Colonic mucosa (tissue), 4 donors: ENCODE measurements around the gene C14orf180. TPM values are rescaled to one million over a fixed set of nuclear protein-coding genes. Genes with fewer than 3 reads are reported as not detected.

Experiments
- DNase-seq: peaks from one replicate; pipeline ENCODE4 v3.0.0-alpha.2; 2020
- H3K27ac ChIP-seq: fragments of 200-600 bp; one replicate; pipeline ENCODE4 v1.8.0; 2021
- H3K27me3 ChIP-seq: fragments of 200-600 bp; one replicate; pipeline ENCODE4 v1.8.0; 2021
- H3K36me3 ChIP-seq: fragments of 200-600 bp; one replicate; pipeline ENCODE4 v1.8.0; 2021
- H3K4me1 ChIP-seq: fragments of 200-600 bp; one replicate; pipeline ENCODE4 v1.8.0; 2021; ENCODE audit warnings: mild to moderate bottlenecking
- H3K4me3 ChIP-seq: fragments of 200-600 bp; one replicate; pipeline ENCODE4 v1.8.0; 2021
- H3K9ac ChIP-seq, 2 donors: one replicate each; pipeline ENCODE4 v1.7.0; 2013; ENCODE audit warnings: control low read depth in 2 of 2, low read depth in 2 of 2, low read length in 2 of 2
- H3K9me3 ChIP-seq: fragments of 200-600 bp; one replicate; pipeline ENCODE4 v1.8.0; 2021
- CTCF ChIP-seq: fragments of 200-600 bp; IDR thresholded peaks from one replicate; pipeline ENCODE4 v1.8.0; 2022; ENCODE audit warnings: antibody characterized with exemption, mild to moderate bottlenecking
- intact Hi-C: fragments of 100-400 bp; cut with DNase I; formaldehyde crosslinking; loops from one replicate; pipeline ENCODE4 v1.14.1; 2022
- total RNA-seq, 2 donors: library from RNA; stranded (reverse); fragmentation: NEBNext Ultra II Directional in 1 of 2; extraction: Animal tissue kit (Norgen Biotek cat#: 25700) in 1 of 2; gene quantifications; one replicate each; pipeline ENCODE4 v1.2.1, GENCODE V29; 2021
- donor health status: healthy.
- donor health status: DM: no; HTN: no; CAD: no.
- donor health status: DM: no; HTN: no; CAD: no.

C14orf180 gene
- total RNA-seq, 2 donors from 2014 or later = 0.13 TPM; not detected in 1

- intact Hi-C loops = no loop called here
- H3K36me3 ChIP-seq = no peaks in the 10 kb centered on the region
- H3K27me3 ChIP-seq = no peaks in the 10 kb centered on the region
- H3K9me3 ChIP-seq = no peaks in the 10 kb centered on the region
- H3K4me1 ChIP-seq = no peaks in the 10 kb centered on the region
- H3K27ac ChIP-seq = no peak overlapping the region
- no peak for DNase-seq
- no peak overlapping the region for H3K9ac ChIP-seq
- H3K4me3 ChIP-seq = no peak overlapping the region
- TF ChIP-seq CTCF = no peak
These were observed 12.1 kb downstream of the C14orf180 start for GRCh38 chr14:104591506-104592291.

DNA sequence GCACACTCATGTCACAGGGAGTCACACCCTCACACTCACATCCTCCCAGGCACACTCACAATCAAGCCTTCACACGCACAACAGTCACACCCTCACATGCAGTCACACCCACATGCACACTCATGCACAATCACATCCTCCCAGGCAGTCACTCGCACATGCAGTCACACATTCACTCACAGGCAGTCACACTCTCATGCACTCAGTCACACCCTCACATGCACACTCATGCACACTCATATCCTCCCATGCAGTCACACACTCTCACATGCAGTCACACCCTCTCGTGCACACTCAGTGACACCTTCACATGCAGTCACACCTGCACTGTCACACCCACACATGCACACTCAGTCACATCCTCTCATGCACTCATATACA, 12.7 kb downstream of the C14orf180 start:
- no peak for TF ChIP-seq CTCF
- intact Hi-C loops = no loop called here
- H3K27ac ChIP-seq = no peak overlapping the region
- no peaks in the 10 kb centered on the region for H3K4me1 ChIP-seq
- no peak overlapping the region for H3K4me3 ChIP-seq
- no peak for DNase-seq
- H3K9ac ChIP-seq = no peak overlapping the region
- H3K36me3 ChIP-seq = no peaks in the 10 kb centered on the region
- H3K27me3 ChIP-seq = no peaks in the 10 kb centered on the region
- H3K9me3 ChIP-seq = no peaks in the 10 kb centered on the region

DNA sequence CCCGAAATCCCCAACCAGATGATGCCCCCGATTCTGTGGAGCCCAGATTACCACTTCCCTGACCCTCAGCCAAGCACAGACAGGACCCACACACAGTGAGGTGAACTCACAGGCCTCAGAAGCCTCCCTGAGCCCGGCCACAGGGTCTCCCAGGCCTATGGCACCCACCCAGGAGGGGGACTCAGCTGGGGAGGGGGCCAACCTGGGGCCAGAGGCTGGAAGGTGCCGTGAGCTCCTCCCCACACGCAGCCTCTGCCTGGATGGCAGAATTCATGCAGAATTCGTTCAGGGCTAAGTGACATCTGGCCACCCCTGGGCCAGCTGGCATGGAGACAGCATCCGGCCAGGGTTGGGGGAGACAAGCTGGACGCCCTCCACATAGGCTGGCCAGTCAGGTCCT, 13.2 kb downstream of the C14orf180 start:
- intact Hi-C loops = no loop called here
- no peaks in the 10 kb centered on the region for H3K4me1 ChIP-seq
- DNase-seq = no peak
- H3K27ac ChIP-seq = no peak overlapping the region
- H3K9me3 ChIP-seq = no peaks in the 10 kb centered on the region
- H3K9ac ChIP-seq = no peak overlapping the region
- no peaks in the 10 kb centered on the region for H3K27me3 ChIP-seq
- H3K4me3 ChIP-seq = no peak overlapping the region
- H3K36me3 ChIP-seq = no peaks in the 10 kb centered on the region
- TF ChIP-seq CTCF = no peak

GRCh38 chr14:104593241-104593701, 13.7 kb downstream of the C14orf180 start:
- DNase-seq = no peak
- Histone ChIP-seq H3K9ac (no peak overlapping the region), H3K4me1 (no peaks in the 10 kb centered on the region), H3K27me3 (no peaks in the 10 kb centered on the region), H3K27ac (no peak overlapping the region), H3K9me3 (no peaks in the 10 kb centered on the region), H3K36me3 (no peaks in the 10 kb centered on the region), H3K4me3 (no peak overlapping the region)
- intact Hi-C loops = no loop called here
- no peak for TF ChIP-seq CTCF

DNA sequence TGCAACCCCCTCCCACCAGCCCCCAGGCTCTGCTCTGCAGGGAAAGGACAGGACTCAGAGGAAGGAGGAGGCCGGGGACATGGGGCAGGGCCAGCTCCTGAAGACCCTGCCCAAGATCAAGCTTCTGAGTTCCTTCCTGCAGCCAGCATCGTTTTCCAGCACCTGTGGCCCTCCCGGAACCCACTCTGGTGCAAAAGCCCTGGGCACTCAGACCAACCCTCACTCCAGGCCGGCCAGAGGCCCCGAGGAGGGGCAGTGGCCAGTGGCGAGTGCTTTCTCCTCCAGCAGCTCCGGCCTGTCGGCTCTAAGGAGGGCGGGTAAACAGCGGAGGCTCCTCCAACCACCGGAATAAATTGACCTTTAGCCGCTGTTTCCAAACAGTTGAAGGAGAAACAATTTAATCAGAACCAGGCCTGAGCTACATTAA, 14.2 kb downstream of the C14orf180 start:
- intact Hi-C loops = no loop called here
- Histone ChIP-seq H3K27me3 (no peaks in the 10 kb centered on the region), H3K4me1 (no peaks in the 10 kb centered on the region), H3K4me3 (no peak overlapping the region), H3K27ac (no peak overlapping the region), H3K9ac (no peak overlapping the region), H3K36me3 (no peaks in the 10 kb centered on the region), H3K9me3 (no peaks in the 10 kb centered on the region)
- TF ChIP-seq CTCF = no peak
- DNase-seq = no peak
